Vagina (tissue), 2 donors: ENCODE results near the gene PDXDC1.
"Not testable (repeated sequence)": the region's sequence is repeated elsewhere in the genome, so short reads cannot be mapped to it uniquely, and the experiment has no call there.

ENCODE experiments used
- POLR2A ChIP-seq, 2 donors: fragments of 450-650 bp; IDR thresholded peaks; one replicate each; pipeline ENCODE4 v1.6.1; 2017; ENCODE audit warnings: antibody characterized with exemption in 2 of 2, mild to moderate bottlenecking in 2 of 2, moderate library complexity in 2 of 2
- TF ChIP-seq, protein P1 (sequence below), 3 experiments: fragments of 450-650 bp in 2 of 3; fragments of 200-600 bp in 1 of 3; sonication (generic) in 1 of 3; IDR thresholded peaks; one replicate each; pipeline ENCODE4 v1.5.1; 2017 to 2019; ENCODE audit warnings: antibody characterized with exemption in 3 of 3, mild to moderate bottlenecking in 2 of 3, moderate library complexity in 2 of 3

- not testable (repeated sequence) for TF ChIP-seq POLR2A (IDR thresholded peaks at IDR 0.05)
- TF ChIP-seq, protein P1, sequence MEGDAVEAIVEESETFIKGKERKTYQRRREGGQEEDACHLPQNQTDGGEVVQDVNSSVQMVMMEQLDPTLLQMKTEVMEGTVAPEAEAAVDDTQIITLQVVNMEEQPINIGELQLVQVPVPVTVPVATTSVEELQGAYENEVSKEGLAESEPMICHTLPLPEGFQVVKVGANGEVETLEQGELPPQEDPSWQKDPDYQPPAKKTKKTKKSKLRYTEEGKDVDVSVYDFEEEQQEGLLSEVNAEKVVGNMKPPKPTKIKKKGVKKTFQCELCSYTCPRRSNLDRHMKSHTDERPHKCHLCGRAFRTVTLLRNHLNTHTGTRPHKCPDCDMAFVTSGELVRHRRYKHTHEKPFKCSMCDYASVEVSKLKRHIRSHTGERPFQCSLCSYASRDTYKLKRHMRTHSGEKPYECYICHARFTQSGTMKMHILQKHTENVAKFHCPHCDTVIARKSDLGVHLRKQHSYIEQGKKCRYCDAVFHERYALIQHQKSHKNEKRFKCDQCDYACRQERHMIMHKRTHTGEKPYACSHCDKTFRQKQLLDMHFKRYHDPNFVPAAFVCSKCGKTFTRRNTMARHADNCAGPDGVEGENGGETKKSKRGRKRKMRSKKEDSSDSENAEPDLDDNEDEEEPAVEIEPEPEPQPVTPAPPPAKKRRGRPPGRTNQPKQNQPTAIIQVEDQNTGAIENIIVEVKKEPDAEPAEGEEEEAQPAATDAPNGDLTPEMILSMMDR (IDR thresholded peaks at IDR 0.05) = not testable (repeated sequence)
Observed at GRCh38 chr16:15127641-15128425, 153.0 kb downstream of the PDXDC1 start.
